H1 (cell line): ENCODE data around the gene ABHD18. TPM values are rescaled to one million over a fixed set of nuclear protein-coding genes. Genes with fewer than 3 reads are reported as not detected.

Source experiments
- ATF2 ChIP-seq: IDR thresholded peaks from 2 replicates; pipeline ENCODE4 v1.6.1; 2012; ENCODE audit warnings: low read length, inconsistent platforms
- CBX5 ChIP-seq: fragments of 300-800, 300-1000 bp; sonication (generic); IDR thresholded peaks from 2 replicates; pipeline ENCODE4 v1.7.1; 2016; ENCODE audit warnings: antibody characterized with exemption, low read length, low read depth
- EP300 ChIP-seq, 2 experiments: IDR thresholded peaks; 1 replicate in 1 of 2; 2 replicates in 1 of 2; pipeline ENCODE4 v1.6.1; 2011 to 2012; ENCODE audit warnings: low read depth in 2 of 2, low read length in 2 of 2, mild to moderate bottlenecking in 2 of 2, borderline replicate concordance in 1 of 2, inconsistent platforms in 1 of 2, moderate library complexity in 1 of 2
- FOSL1 ChIP-seq: IDR thresholded peaks from 2 replicates; pipeline ENCODE4 v1.6.1; 2011; ENCODE audit warnings: mild to moderate bottlenecking, low read depth, low read length, moderate library complexity; ENCODE audit not compliant: insufficient read depth
- GABPA ChIP-seq: IDR thresholded peaks from 2 replicates; pipeline ENCODE4 v1.6.1; 2011; ENCODE audit warnings: mild to moderate bottlenecking, low read length, moderate library complexity, borderline replicate concordance; ENCODE audit not compliant: insufficient read depth
- HDAC6 ChIP-seq: IDR thresholded peaks from one replicate; pipeline ENCODE4 v1.7.1; 2012; ENCODE audit warnings: low read depth, mild to moderate bottlenecking, inconsistent platforms, low read length, moderate library complexity
- JUND ChIP-seq: IDR thresholded peaks from 2 replicates; pipeline ENCODE4 v1.6.1; 2011; ENCODE audit warnings: mild to moderate bottlenecking, improper control_type of control experiment, low read length
- MAFK ChIP-seq: IDR thresholded peaks from 2 replicates; pipeline ENCODE4 v1.6.1; 2012; ENCODE audit warnings: low read depth, mild to moderate bottlenecking, improper control_type of control experiment, low read length
- PHF8 ChIP-seq: fragments of 200-600 bp; sonication (generic); conservative IDR thresholded peaks from 2 replicates; pipeline ENCODE4 v1.7.1; 2012; ENCODE audit warnings: low read depth, mild to moderate bottlenecking, inconsistent platforms, low read length, moderate library complexity
- POLR2A ChIP-seq, 2 experiments: IDR thresholded peaks; 1 replicate in 1 of 2; 2 replicates in 1 of 2; pipeline ENCODE4 v1.6.1; 2011; ENCODE audit warnings: low read depth in 2 of 2, low read length in 2 of 2, mild to moderate bottlenecking in 2 of 2; ENCODE audit errors: control extremely low read depth in 1 of 2
- POLR2AphosphoS5 ChIP-seq: IDR thresholded peaks from 2 replicates; pipeline ENCODE4 v1.6.1; 2011; ENCODE audit warnings: low read depth, low read length
- RFX5 ChIP-seq: IDR thresholded peaks from 2 replicates; pipeline ENCODE4 v1.6.1; 2011; ENCODE audit warnings: low read depth, low read length, improper control_type of control experiment, borderline replicate concordance
- SIN3A ChIP-seq, 2 experiments: IDR thresholded peaks in 1 of 2; conservative IDR thresholded peaks in 1 of 2; 2 replicates each; pipeline ENCODE4 v1.6.1; 2011 to 2012; ENCODE audit warnings: low read length in 2 of 2, improper control_type of control experiment in 1 of 2, low read depth in 1 of 2, mild to moderate bottlenecking in 1 of 2
- SIRT6 ChIP-seq: IDR thresholded peaks from one replicate; pipeline ENCODE4 v1.7.1; 2012; ENCODE audit warnings: low read length, inconsistent platforms
- SP1 ChIP-seq: IDR thresholded peaks from 2 replicates; pipeline ENCODE4 v1.6.1; 2011; ENCODE audit warnings: low read depth, low read length
- SP2 ChIP-seq: IDR thresholded peaks from 2 replicates; pipeline ENCODE4 v1.6.1; 2012; ENCODE audit warnings: mild to moderate bottlenecking, low read length, inconsistent platforms
- TCF12 ChIP-seq: IDR thresholded peaks from 2 replicates; pipeline ENCODE4 v1.6.1; 2011; ENCODE audit warnings: low read depth, mild to moderate bottlenecking, low read length
- TEAD4 ChIP-seq: IDR thresholded peaks from 2 replicates; pipeline ENCODE4 v1.6.1; 2012; ENCODE audit warnings: low read depth, low read length, inconsistent platforms, mixed read lengths
- YY1 ChIP-seq: IDR thresholded peaks from 2 replicates; pipeline ENCODE4 v1.6.1; 2011; ENCODE audit warnings: low read depth, mild to moderate bottlenecking, low read length
- polyA plus RNA-seq, 7 experiments: library from polyadenylated mRNA; depleted of rRNA in 3 of 7; stranded (reverse) in 5 of 7; unstranded in 2 of 7; fragments of >200 nt in 5 of 7; fragments of 200-250 nt in 2 of 7; gene quantifications; 1 replicate in 5 of 7; 2 replicates in 1 of 7; 4 replicates in 1 of 7; pipeline versions ENCODE4 v1.2.1 to v1.2.3, GENCODE V29; 2011 to 2013; ENCODE audit warnings: missing spikeins in 2 of 7, mixed read lengths in 2 of 7
- total RNA-seq: library from RNA; stranded (reverse); fragmentation: NEBNext Ultra II Directional; extraction: Animal tissue kit (Norgen Biotek cat#: 25700); gene quantifications from 2 replicates; pipeline ENCODE4 v1.2.1, GENCODE V29; 2021
- TF ChIP-seq, protein P1 (sequence below), 3 experiments: IDR thresholded peaks; 1 replicate in 2 of 3; 2 replicates in 1 of 3; pipeline versions ENCODE4 v1.5.1 to v1.6.1; 2011; ENCODE audit warnings: low read length in 3 of 3, mild to moderate bottlenecking in 3 of 3, inconsistent platforms in 2 of 3, low read depth in 1 of 3, moderate library complexity in 1 of 3; ENCODE audit not compliant: insufficient read depth in 1 of 3; ENCODE audit errors: control extremely low read depth in 1 of 3

The ABHD18 gene
- total and polyA plus RNA-seq, 2 of the 8 experiments (the other 6 are each of a cell fraction or from before 2014, with no cell fraction given), result 2.7 to 17.0 TPM

GRCh38 chr4:127965062-127965802, at the start of gene ABHD18, which contains the start of gene MFSD8 (continued):
- TF ChIP-seq CBX5, result no peak
- TF ChIP-seq SIN3A (conservative IDR thresholded peaks at IDR 0.05 in 1 of 2, IDR thresholded peaks at IDR 0.05 in 1 of 2; ENCODE audit: low read depth in 1 of 2, low read length in 2 of 2), result peak in 1 of 2 experiments; percentile 83; a peak in 1 of 4 replicates
- no peak for TF ChIP-seq HDAC6
- peak; percentile 81 for TF ChIP-seq POLR2AphosphoS5
- TF ChIP-seq, protein P1, sequence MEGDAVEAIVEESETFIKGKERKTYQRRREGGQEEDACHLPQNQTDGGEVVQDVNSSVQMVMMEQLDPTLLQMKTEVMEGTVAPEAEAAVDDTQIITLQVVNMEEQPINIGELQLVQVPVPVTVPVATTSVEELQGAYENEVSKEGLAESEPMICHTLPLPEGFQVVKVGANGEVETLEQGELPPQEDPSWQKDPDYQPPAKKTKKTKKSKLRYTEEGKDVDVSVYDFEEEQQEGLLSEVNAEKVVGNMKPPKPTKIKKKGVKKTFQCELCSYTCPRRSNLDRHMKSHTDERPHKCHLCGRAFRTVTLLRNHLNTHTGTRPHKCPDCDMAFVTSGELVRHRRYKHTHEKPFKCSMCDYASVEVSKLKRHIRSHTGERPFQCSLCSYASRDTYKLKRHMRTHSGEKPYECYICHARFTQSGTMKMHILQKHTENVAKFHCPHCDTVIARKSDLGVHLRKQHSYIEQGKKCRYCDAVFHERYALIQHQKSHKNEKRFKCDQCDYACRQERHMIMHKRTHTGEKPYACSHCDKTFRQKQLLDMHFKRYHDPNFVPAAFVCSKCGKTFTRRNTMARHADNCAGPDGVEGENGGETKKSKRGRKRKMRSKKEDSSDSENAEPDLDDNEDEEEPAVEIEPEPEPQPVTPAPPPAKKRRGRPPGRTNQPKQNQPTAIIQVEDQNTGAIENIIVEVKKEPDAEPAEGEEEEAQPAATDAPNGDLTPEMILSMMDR (IDR thresholded peaks at IDR 0.05; ENCODE audit: control extremely low read depth in 1 of 3, insufficient read depth in 1 of 3, low read depth in 1 of 3, low read length in 3 of 3), result peak; percentile 43 to 60 (median 49)
- peak in 1 of 2 experiments; percentile 54; a peak in 1 of 3 replicates for TF ChIP-seq EP300 (IDR thresholded peaks at IDR 0.05; ENCODE audit: borderline replicate concordance in 1 of 2, low read depth in 2 of 2, low read length in 2 of 2)
- peak; percentile 90 for TF ChIP-seq YY1
- TF ChIP-seq SIRT6, result no peak
- TF ChIP-seq JUND, result peak; percentile 6; the same call in 1 of the 2 replicates
- no peak for TF ChIP-seq MAFK
- no peak for TF ChIP-seq SP2
- peak in 1 of 2 experiments; percentile 69; a peak in 2 of 3 replicates for TF ChIP-seq POLR2A (IDR thresholded peaks at IDR 0.05; ENCODE audit: control extremely low read depth in 1 of 2, low read depth in 2 of 2, low read length in 2 of 2)
- peak; percentile 52; the same call in 1 of the 2 replicates for TF ChIP-seq GABPA
- peak; percentile 57 for TF ChIP-seq TEAD4
- no peak for TF ChIP-seq RFX5
- TF ChIP-seq ATF2, result no peak
- 0 out of 2 replicates have a peak, but pooled peaks have one; percentile 31 for TF ChIP-seq TCF12
- peak; percentile 49; the same call in 1 of the 2 replicates for TF ChIP-seq SP1
- no peak for TF ChIP-seq FOSL1
- TF ChIP-seq PHF8, result peak; percentile 91
